ENCODE measurements around the gene ITGA1. TPM values are rescaled to one million over a fixed set of nuclear protein-coding genes. Genes with fewer than 3 reads are reported as not detected.

The ITGA1 gene
- total RNA-seq: 100 to 1,000 TPM; 228 to 302 (median 235) TPM

- intact Hi-C loops (cut with DNase I): loop anchor here (1.0 kb wide), 1 partner anchor 127 kb away; no protein-coding TSS in a partner anchor
- H3K27ac ChIP-seq (replicated peaks in 1 of 4): peak within 1 kb of the TSS; percentile 92 to 96 (median 94)
- no peak for TF ChIP-seq EP300 (IDR thresholded peaks at IDR 0.05)
- TF ChIP-seq POLR2A (IDR thresholded peaks at IDR 0.05; ENCODE audit: low read depth): peak; percentile 8
- peak; percentile 45 to 69 (median 61) for TF ChIP-seq CTCF (IDR thresholded peaks at IDR 0.05)
- TF ChIP-seq POLR2AphosphoS5 (IDR thresholded peaks at IDR 0.05): peak; percentile 75 to 85
- peak; percentile 97 for DNase-seq (ENCODE audit: extremely low spot score)
- no peaks in the 10 kb centered on the region for H3K36me3 ChIP-seq
- under 1% methylated on average over 40 of the region's 61 CpGs for WGBS
- peak within 1 kb of the TSS; percentile 69 to 85 (median 74) for H3K4me3 ChIP-seq
- H3K9me3 ChIP-seq: no peaks in the 10 kb centered on the region
- no peaks in the 10 kb centered on the region for H3K27me3 ChIP-seq
- peaks cover 11 to 35% (median 31%) of the 10 kb centered on the region in 4 donors for H3K4me1 ChIP-seq
Measured at GRCh38 chr5:52787600-52788504, at the start of gene ITGA1, which contains the start of gene PELO. ITGA1 (plus strand) TSS chr5:52787916; CDS start chr5:52788354, 438 bp downstream. PELO (plus strand) TSS chr5:52787916; CDS start chr5:52800395, 12,479 bp downstream.

- H3K27ac ChIP-seq (replicated peaks in 1 of 4): no peak overlapping the region
- no peaks in the 10 kb centered on the region for H3K9me3 ChIP-seq
- no peaks in the 10 kb centered on the region for H3K36me3 ChIP-seq
- intact Hi-C loops (cut with DNase I): no loop called here
- TF ChIP-seq CTCF (IDR thresholded peaks at IDR 0.05): no peak
- TF ChIP-seq POLR2AphosphoS5 (IDR thresholded peaks at IDR 0.05): no peak
- TF ChIP-seq EP300 (IDR thresholded peaks at IDR 0.05): no peak
- no peak for TF ChIP-seq POLR2A (IDR thresholded peaks at IDR 0.05; ENCODE audit: low read depth)
- no peaks in the 10 kb centered on the region for H3K27me3 ChIP-seq
- no peak overlapping the region for H3K4me3 ChIP-seq
- no peak for DNase-seq (ENCODE audit: extremely low spot score)
- peaks cover 2 to 8% (median 3%) of the 10 kb centered on the region in 4 donors for H3K4me1 ChIP-seq
Measured at GRCh38 chr5:52738095-52738506, 49.6 kb upstream of the ITGA1 start.

GRCh38 chr5:52740007-52740406 lies 47.7 kb upstream of the ITGA1 start:
- Histone ChIP-seq H3K4me3 (no peak overlapping the region), H3K27ac (replicated peaks in 1 of 4) (no peak overlapping the region), H3K9me3 (no peaks in the 10 kb centered on the region), H3K36me3 (no peaks in the 10 kb centered on the region), H3K27me3 (no peaks in the 10 kb centered on the region), H3K4me1 (peaks cover 7 to 25% (median 20%) of the 10 kb centered on the region in 4 donors)
- intact Hi-C loops (cut with DNase I): no loop called here
- TF ChIP-seq EP300 (IDR thresholded peaks at IDR 0.05) (no peak), POLR2A (IDR thresholded peaks at IDR 0.05; ENCODE audit: low read depth) (no peak), POLR2AphosphoS5 (IDR thresholded peaks at IDR 0.05) (no peak), CTCF (IDR thresholded peaks at IDR 0.05) (no peak)
- WGBS: 70% methylated on average over 2 of the region's 2 CpGs
- DNase-seq (ENCODE audit: extremely low spot score): no peak

GRCh38 chr5:52743012-52743411 lies 44.7 kb upstream of the ITGA1 start:
- Histone ChIP-seq H3K4me3 (no peak overlapping the region), H3K27me3 (no peaks in the 10 kb centered on the region), H3K36me3 (no peaks in the 10 kb centered on the region), H3K4me1 (peaks cover 7 to 34% (median 20%) of the 10 kb centered on the region in 4 donors), H3K27ac (replicated peaks in 1 of 4) (no peak overlapping the region), H3K9me3 (no peaks in the 10 kb centered on the region)
- intact Hi-C loops (cut with DNase I): no loop called here
- TF ChIP-seq POLR2AphosphoS5 (IDR thresholded peaks at IDR 0.05) (no peak), EP300 (IDR thresholded peaks at IDR 0.05) (no peak), POLR2A (IDR thresholded peaks at IDR 0.05; ENCODE audit: low read depth) (no peak), CTCF (IDR thresholded peaks at IDR 0.05) (no peak)
- DNase-seq (ENCODE audit: extremely low spot score): no peak
- 74% methylated on average over 2 of the region's 2 CpGs for WGBS
